Osteocyte (in vitro differentiated cells): ENCODE results near the gene TIGD6. TPM values are rescaled to one million over a fixed set of nuclear protein-coding genes. Genes with fewer than 3 reads are reported as not detected.
"Not testable (repeated sequence)": the region's sequence is repeated elsewhere in the genome, so short reads cannot be mapped to it uniquely, and the experiment has no call there.

Experiments used
- DNase-seq: peaks from one replicate; pipeline ENCODE4 v3.0.0; 2021; ENCODE audit warnings: mixed read lengths; ENCODE audit not compliant: unreplicated experiment; ENCODE audit errors: extremely low spot score
- H3K27ac Mint-ChIP-seq: one replicate; pipeline ENCODE4 v1.8.0; 2021; ENCODE audit warnings: mild to moderate bottlenecking, mixed read lengths; ENCODE audit not compliant: unreplicated experiment
- H3K27me3 Mint-ChIP-seq: one replicate; pipeline ENCODE4 v1.8.0; 2021; ENCODE audit warnings: mixed read lengths; ENCODE audit not compliant: unreplicated experiment
- H3K36me3 Mint-ChIP-seq: one replicate; pipeline ENCODE4 v1.8.0; 2021; ENCODE audit warnings: mixed read lengths; ENCODE audit not compliant: unreplicated experiment
- H3K4me1 Mint-ChIP-seq: one replicate; pipeline ENCODE4 v1.8.0; 2021; ENCODE audit warnings: mixed read lengths; ENCODE audit not compliant: unreplicated experiment
- H3K4me3 Mint-ChIP-seq: one replicate; pipeline ENCODE4 v1.8.0; 2021; ENCODE audit warnings: mild to moderate bottlenecking, moderate library complexity, mixed read lengths; ENCODE audit not compliant: unreplicated experiment
- H3K9me3 Mint-ChIP-seq: one replicate; pipeline ENCODE4 v1.8.0; 2021; ENCODE audit warnings: mixed read lengths; ENCODE audit not compliant: unreplicated experiment
- CTCF ChIP-seq: fragments of 200-600 bp; sonication (generic); IDR thresholded peaks from 2 replicates; pipeline ENCODE4 v1.5.0; 2021; ENCODE audit warnings: antibody characterized with exemption, mild to moderate bottlenecking, moderate library complexity
- total RNA-seq: library from RNA; stranded (reverse); gene quantifications from 2 replicates; pipeline ENCODE4 v1.2.1, GENCODE V29; 2021

The TIGD6 gene
- total RNA-seq, 1 donor from 2014 or later: 5.9 TPM

GRCh38 chr5:150034662-150035061 is 34.2 kb upstream of the TIGD6 start:
- Mint-ChIP-seq H3K27me3 (no peaks in the 10 kb centered on the region), H3K4me1 (peaks cover 42% of the 10 kb centered on the region), H3K9me3 (no peaks in the 10 kb centered on the region), H3K4me3 (no peak overlapping the region), H3K27ac (peak overlapping the region; percentile 25), H3K36me3 (peaks cover 70% of the 10 kb centered on the region)
- no peak for TF ChIP-seq CTCF
- no peak for DNase-seq

GRCh38 chr5:150033334-150033733 is 32.9 kb upstream of the TIGD6 start:
- Mint-ChIP-seq H3K27ac (peak overlapping the region; percentile 59), H3K36me3 (peaks cover 73% of the 10 kb centered on the region), H3K4me1 (peaks cover 32% of the 10 kb centered on the region), H3K9me3 (no peaks in the 10 kb centered on the region), H3K27me3 (no peaks in the 10 kb centered on the region), H3K4me3 (no peak overlapping the region)
- no peak for TF ChIP-seq CTCF
- no peak for DNase-seq

- H3K36me3 Mint-ChIP-seq: peaks cover 54% of the 10 kb centered on the region
- H3K9me3 Mint-ChIP-seq, DNase-seq, H3K27me3 Mint-ChIP-seq, H3K27ac Mint-ChIP-seq, H3K4me1 Mint-ChIP-seq, H3K4me3 Mint-ChIP-seq: not testable (repeated sequence)
Measured at GRCh38 chr5:150028047-150028446, 27.6 kb upstream of the TIGD6 start.

GRCh38 chr5:150026682-150027172 is 26.3 kb upstream of the TIGD6 start:
- Mint-ChIP-seq H3K4me1 (peaks cover 12% of the 10 kb centered on the region), H3K36me3 (peaks cover 51% of the 10 kb centered on the region), H3K4me3 (no peak overlapping the region), H3K27me3 (no peaks in the 10 kb centered on the region), H3K27ac (no peak overlapping the region), H3K9me3 (no peaks in the 10 kb centered on the region)
- TF ChIP-seq CTCF: no peak
- DNase-seq: no peak

- no peaks in the 10 kb centered on the region for H3K9me3 Mint-ChIP-seq
- DNase-seq: no peak
- H3K4me1 Mint-ChIP-seq: peaks cover 30% of the 10 kb centered on the region
- peaks cover 54% of the 10 kb centered on the region for H3K36me3 Mint-ChIP-seq
- TF ChIP-seq CTCF: peak; percentile 21
- no peak overlapping the region for H3K27ac Mint-ChIP-seq
- no peak overlapping the region for H3K4me3 Mint-ChIP-seq
- no peaks in the 10 kb centered on the region for H3K27me3 Mint-ChIP-seq
Measured at GRCh38 chr5:150024346-150024984, 24.0 kb upstream of the TIGD6 start.
